Nephron progenitor cell (in vitro differentiated cells): Measurements from ENCODE around the gene MED9.
A peak's percentile ranks its signal among the peaks of the same experiment; 100 is the strongest.

Experiments
- DNase-seq: peaks from one replicate; pipeline ENCODE4 v3.0.0; 2021
- H3K27ac Mint-ChIP-seq: 2 replicates; pipeline ENCODE4 v1.8.0; 2021; ENCODE audit warnings: mild to moderate bottlenecking, moderate library complexity, mixed read lengths
- H3K27me3 Mint-ChIP-seq: 2 replicates; pipeline ENCODE4 v1.8.0; 2021; ENCODE audit warnings: mild to moderate bottlenecking, low read depth, mixed read lengths; ENCODE audit not compliant: poor library complexity
- H3K36me3 Mint-ChIP-seq: 2 replicates; pipeline ENCODE4 v1.8.0; 2021; ENCODE audit warnings: low read depth, mixed read lengths
- H3K4me1 Mint-ChIP-seq: 2 replicates; pipeline ENCODE4 v1.8.0; 2021; ENCODE audit warnings: mixed read lengths
- H3K4me3 Mint-ChIP-seq: 2 replicates; pipeline ENCODE4 v1.8.0; 2021; ENCODE audit warnings: mild to moderate bottlenecking, moderate library complexity, mixed read lengths
- H3K9me3 Mint-ChIP-seq: 2 replicates; pipeline ENCODE4 v1.8.0; 2021; ENCODE audit warnings: mild to moderate bottlenecking, moderate library complexity, mixed read lengths
- TF ChIP-seq, protein P1 (sequence below): fragments of 200-600 bp; sonication (generic); IDR thresholded peaks from 2 replicates; pipeline ENCODE4 v1.5.0; 2021; ENCODE audit warnings: antibody characterized with exemption

MED9 gene

GRCh38 chr17:17493986-17494466, 17.2 kb downstream of the MED9 start:
- TF ChIP-seq, protein P1, sequence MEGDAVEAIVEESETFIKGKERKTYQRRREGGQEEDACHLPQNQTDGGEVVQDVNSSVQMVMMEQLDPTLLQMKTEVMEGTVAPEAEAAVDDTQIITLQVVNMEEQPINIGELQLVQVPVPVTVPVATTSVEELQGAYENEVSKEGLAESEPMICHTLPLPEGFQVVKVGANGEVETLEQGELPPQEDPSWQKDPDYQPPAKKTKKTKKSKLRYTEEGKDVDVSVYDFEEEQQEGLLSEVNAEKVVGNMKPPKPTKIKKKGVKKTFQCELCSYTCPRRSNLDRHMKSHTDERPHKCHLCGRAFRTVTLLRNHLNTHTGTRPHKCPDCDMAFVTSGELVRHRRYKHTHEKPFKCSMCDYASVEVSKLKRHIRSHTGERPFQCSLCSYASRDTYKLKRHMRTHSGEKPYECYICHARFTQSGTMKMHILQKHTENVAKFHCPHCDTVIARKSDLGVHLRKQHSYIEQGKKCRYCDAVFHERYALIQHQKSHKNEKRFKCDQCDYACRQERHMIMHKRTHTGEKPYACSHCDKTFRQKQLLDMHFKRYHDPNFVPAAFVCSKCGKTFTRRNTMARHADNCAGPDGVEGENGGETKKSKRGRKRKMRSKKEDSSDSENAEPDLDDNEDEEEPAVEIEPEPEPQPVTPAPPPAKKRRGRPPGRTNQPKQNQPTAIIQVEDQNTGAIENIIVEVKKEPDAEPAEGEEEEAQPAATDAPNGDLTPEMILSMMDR, result no peak
- no peak for DNase-seq
- no peak overlapping the region for H3K27ac Mint-ChIP-seq
- H3K4me1 Mint-ChIP-seq, result peaks cover 23% of the 10 kb centered on the region
- no peaks in the 10 kb centered on the region for H3K9me3 Mint-ChIP-seq
- H3K4me3 Mint-ChIP-seq, result peak overlapping the region; percentile 88
- H3K36me3 Mint-ChIP-seq, result peaks cover 28% of the 10 kb centered on the region
- H3K27me3 Mint-ChIP-seq, result peaks cover 55% of the 10 kb centered on the region

DNA sequence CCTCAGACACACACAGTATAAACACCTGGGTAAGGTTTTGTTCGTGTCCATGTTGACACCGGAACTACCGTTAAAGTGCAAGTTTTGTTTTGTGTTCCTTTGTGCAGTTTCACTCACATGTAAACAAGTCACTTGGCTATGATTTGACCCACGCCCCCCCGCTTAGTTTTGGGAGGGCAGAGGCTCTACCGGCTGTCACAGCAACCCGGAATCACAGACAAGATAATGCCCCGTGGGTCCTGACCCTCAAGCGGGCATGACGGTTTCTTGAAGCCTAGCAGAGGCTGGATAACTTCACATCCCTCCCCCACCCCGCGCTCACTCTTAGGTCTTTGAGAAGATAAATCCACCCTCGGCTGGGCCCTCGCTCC, 17.7 kb downstream of the MED9 start:
- peak overlapping the region; percentile 88 for H3K4me3 Mint-ChIP-seq
- peaks cover 26% of the 10 kb centered on the region for H3K36me3 Mint-ChIP-seq
- H3K9me3 Mint-ChIP-seq, result no peaks in the 10 kb centered on the region
- no peak for DNase-seq
- H3K27me3 Mint-ChIP-seq, result peaks cover 57% of the 10 kb centered on the region
- TF ChIP-seq, protein P1, result no peak
- no peak overlapping the region for H3K27ac Mint-ChIP-seq
- peaks cover 22% of the 10 kb centered on the region for H3K4me1 Mint-ChIP-seq

DNA sequence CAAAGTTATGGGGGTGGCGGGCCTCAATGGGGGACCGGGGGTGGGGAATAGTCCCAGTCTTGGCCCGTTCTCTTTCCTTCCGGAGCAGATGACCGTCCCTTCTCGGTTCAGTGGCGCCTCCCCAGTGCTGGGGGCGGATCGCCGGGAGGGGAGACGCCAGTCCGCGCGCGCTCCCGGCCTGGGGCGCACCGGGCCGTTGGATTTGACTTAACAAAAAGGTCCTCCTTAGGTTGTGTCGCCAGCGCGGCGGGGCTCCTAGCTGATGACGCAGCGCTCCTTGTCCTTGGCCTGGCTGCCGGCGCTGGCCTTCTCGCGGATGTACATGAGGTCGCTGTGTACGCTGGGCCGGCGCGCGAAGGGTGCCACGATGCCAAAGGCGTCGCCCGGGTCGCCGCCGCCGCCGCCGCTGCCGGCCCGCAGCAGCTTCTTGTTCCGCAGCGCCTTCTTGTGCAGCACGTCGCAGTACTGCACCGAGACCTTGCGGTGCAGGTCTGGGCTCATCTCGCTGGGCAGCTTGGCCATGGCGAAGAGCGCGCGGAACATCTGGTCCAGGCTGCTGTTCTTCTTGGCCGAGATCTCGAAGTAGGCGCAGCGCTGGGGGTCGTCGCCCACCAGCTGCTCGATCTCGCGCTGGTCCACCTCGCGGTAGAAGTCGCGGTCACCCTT, 18.2 kb downstream of the MED9 start:
- DNase-seq, result peak; percentile 72
- peak overlapping the region; percentile 88 for H3K4me3 Mint-ChIP-seq
- no peaks in the 10 kb centered on the region for H3K9me3 Mint-ChIP-seq
- peaks cover 22% of the 10 kb centered on the region for H3K4me1 Mint-ChIP-seq
- H3K27ac Mint-ChIP-seq, result no peak overlapping the region
- peaks cover 22% of the 10 kb centered on the region for H3K36me3 Mint-ChIP-seq
- H3K27me3 Mint-ChIP-seq, result peaks cover 57% of the 10 kb centered on the region
- TF ChIP-seq, protein P1, result no peak

DNA sequence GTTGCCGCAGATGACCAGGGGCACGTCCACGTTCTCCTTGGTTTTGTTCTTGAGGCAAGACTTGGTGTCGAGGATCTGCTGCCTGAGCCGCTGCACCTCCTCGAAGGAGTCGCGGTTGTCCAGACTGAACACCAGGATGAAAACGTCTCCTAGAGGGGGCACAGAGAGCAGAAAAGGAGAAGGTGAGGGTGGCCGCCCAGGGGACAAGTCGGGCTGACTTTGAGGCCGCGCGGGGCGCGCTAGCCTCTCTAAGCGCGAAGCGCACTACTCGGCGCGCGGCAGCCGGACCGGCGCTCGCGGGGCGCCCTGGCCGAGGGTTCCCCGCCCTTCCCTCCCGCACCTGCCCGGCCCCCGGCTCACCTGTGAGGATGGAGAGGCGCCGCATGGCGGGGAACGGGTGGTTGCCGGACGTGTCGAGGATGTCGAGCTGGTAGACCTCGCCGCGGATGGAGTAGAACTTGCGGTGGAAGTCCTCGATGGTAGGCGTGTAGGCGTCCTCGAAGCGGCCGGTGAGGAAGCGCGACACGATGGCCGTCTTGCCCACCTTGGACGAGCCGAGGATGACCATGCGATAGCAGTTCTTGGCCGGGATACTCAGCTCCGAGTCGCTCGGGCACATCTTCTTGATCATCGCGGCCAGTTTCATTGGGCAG, 18.9 kb downstream of the MED9 start:
- H3K27ac Mint-ChIP-seq, result no peak overlapping the region
- TF ChIP-seq, protein P1, result no peak
- peaks cover 22% of the 10 kb centered on the region for H3K36me3 Mint-ChIP-seq
- H3K9me3 Mint-ChIP-seq, result no peaks in the 10 kb centered on the region
- H3K27me3 Mint-ChIP-seq, result peaks cover 59% of the 10 kb centered on the region
- H3K4me3 Mint-ChIP-seq, result peak overlapping the region; percentile 88
- peak; percentile 41 for DNase-seq
- peaks cover 22% of the 10 kb centered on the region for H3K4me1 Mint-ChIP-seq

- Mint-ChIP-seq H3K4me1 (peaks cover 22% of the 10 kb centered on the region), H3K36me3 (peaks cover 22% of the 10 kb centered on the region), H3K27me3 (peaks cover 67% of the 10 kb centered on the region), H3K9me3 (no peaks in the 10 kb centered on the region), H3K4me3 (peak within 1 kb of the TSS; percentile 88), H3K27ac (no peak within 1 kb of the TSS)
- DNase-seq, result peak; percentile 84
- TF ChIP-seq, protein P1, result peak; percentile 87
These were observed 19.6 kb downstream of the MED9 start, which contains the start of gene RASD1 for GRCh38 chr17:17496189-17497064. Gene RASD1 (minus strand): TSS chr17:17496395. CDS start chr17:17496181, 214 bp downstream.
